KOPT-K1 (cell line): ENCODE measurements around the gene R3HDM4.
"Not testable (repeated sequence)": the region's sequence is repeated elsewhere in the genome, so short reads cannot be mapped to it uniquely, and the experiment has no call there.

Source experiments
- H3K27ac ChIP-seq: fragments of 200-600 bp; sonication (generic); 2 replicates; pipeline ENCODE4 v1.5.1; 2016; ENCODE audit warnings: antibody characterized with exemption, mild to moderate bottlenecking, low read depth, low read length; ENCODE audit not compliant: poor library complexity, severe bottlenecking
- H3K36me3 ChIP-seq: fragments of 200-600 bp; sonication (generic); 2 replicates; pipeline ENCODE4 v1.5.1; 2017; ENCODE audit warnings: antibody characterized with exemption, mild to moderate bottlenecking, low read length, moderate library complexity; ENCODE audit not compliant: insufficient read depth
- H3K9me3 ChIP-seq: fragments of 200-600 bp; sonication (generic); 2 replicates; pipeline ENCODE4 v1.5.1; 2017; ENCODE audit warnings: antibody characterized with exemption, low read length, mild to moderate bottlenecking; ENCODE audit not compliant: insufficient read depth, poor library complexity, severe bottlenecking

The R3HDM4 gene

GRCh38 chr19:885536-886224, 27.3 kb downstream of the R3HDM4 start:
- Histone ChIP-seq H3K27ac (no peak overlapping the region), H3K36me3 (peaks cover 83% of the 10 kb centered on the region), H3K9me3 (no peaks in the 10 kb centered on the region)

- no peak overlapping the region for H3K27ac ChIP-seq
- H3K9me3 ChIP-seq: no peaks in the 10 kb centered on the region
- H3K36me3 ChIP-seq: peaks cover 77% of the 10 kb centered on the region
These were observed 28.4 kb downstream of the R3HDM4 start for GRCh38 chr19:884420-885211.

GRCh38 chr19:883661-884211, 29.3 kb downstream of the R3HDM4 start:
- H3K9me3 ChIP-seq: no peaks in the 10 kb centered on the region
- peaks cover 69% of the 10 kb centered on the region for H3K36me3 ChIP-seq

GRCh38 chr19:882871-883497, 30.0 kb downstream of the R3HDM4 start:
- peaks cover 64% of the 10 kb centered on the region for H3K36me3 ChIP-seq
- H3K27ac ChIP-seq: no peak overlapping the region
- no peaks in the 10 kb centered on the region for H3K9me3 ChIP-seq

More at GRCh38 chr19:883661-884211, 29.3 kb downstream of the R3HDM4 start:
- no peak overlapping the region for H3K27ac ChIP-seq

GRCh38 chr19:881385-882071, 31.5 kb downstream of the R3HDM4 start:
- Histone ChIP-seq H3K9me3 (no peaks in the 10 kb centered on the region), H3K36me3 (peaks cover 53% of the 10 kb centered on the region; the same call in 1 of the 2 replicates), H3K27ac (no peak overlapping the region)

GRCh38 chr19:879711-880438, 33.1 kb downstream of the R3HDM4 start:
- H3K27ac ChIP-seq: no peak overlapping the region
- peaks cover 49% of the 10 kb centered on the region; the same call in 1 of the 2 replicates for H3K36me3 ChIP-seq
- no peaks in the 10 kb centered on the region for H3K9me3 ChIP-seq

- peaks cover 53% of the 10 kb centered on the region; the same call in 1 of the 2 replicates for H3K36me3 ChIP-seq
- H3K9me3 ChIP-seq, H3K27ac ChIP-seq: not testable (repeated sequence)
These were observed 34.1 kb downstream of the R3HDM4 start for GRCh38 chr19:878751-879561.

GRCh38 chr19:877992-878660, 34.9 kb downstream of the R3HDM4 start:
- peaks cover 51% of the 10 kb centered on the region; the same call in 1 of the 2 replicates for H3K36me3 ChIP-seq
- H3K27ac ChIP-seq, H3K9me3 ChIP-seq: not testable (repeated sequence)

GRCh38 chr19:876780-877314, 36.2 kb downstream of the R3HDM4 start:
- Histone ChIP-seq H3K9me3 (no peaks in the 10 kb centered on the region), H3K36me3 (peaks cover 39% of the 10 kb centered on the region; the same call in 1 of the 2 replicates), H3K27ac (no peak overlapping the region)

GRCh38 chr19:876089-876488, 36.9 kb downstream of the R3HDM4 start:
- peaks cover 36% of the 10 kb centered on the region; the same call in 1 of the 2 replicates for H3K36me3 ChIP-seq
- no peaks in the 10 kb centered on the region for H3K9me3 ChIP-seq

GRCh38 chr19:875265-875879, 37.6 kb downstream of the R3HDM4 start:
- no peak overlapping the region for H3K27ac ChIP-seq
- H3K9me3 ChIP-seq: no peaks in the 10 kb centered on the region
- H3K36me3 ChIP-seq: peaks cover 40% of the 10 kb centered on the region; the same call in 1 of the 2 replicates

More at GRCh38 chr19:876089-876488, 36.9 kb downstream of the R3HDM4 start:
- no peak overlapping the region for H3K27ac ChIP-seq

- H3K9me3 ChIP-seq: no peaks in the 10 kb centered on the region
- peaks cover 55% of the 10 kb centered on the region; the same call in 1 of the 2 replicates for H3K36me3 ChIP-seq
- no peak overlapping the region for H3K27ac ChIP-seq
These were observed 39.4 kb downstream of the R3HDM4 start for GRCh38 chr19:873561-874041.
